Measurements from ENCODE around the gene KATNIP.

Gene KATNIP

DNA sequence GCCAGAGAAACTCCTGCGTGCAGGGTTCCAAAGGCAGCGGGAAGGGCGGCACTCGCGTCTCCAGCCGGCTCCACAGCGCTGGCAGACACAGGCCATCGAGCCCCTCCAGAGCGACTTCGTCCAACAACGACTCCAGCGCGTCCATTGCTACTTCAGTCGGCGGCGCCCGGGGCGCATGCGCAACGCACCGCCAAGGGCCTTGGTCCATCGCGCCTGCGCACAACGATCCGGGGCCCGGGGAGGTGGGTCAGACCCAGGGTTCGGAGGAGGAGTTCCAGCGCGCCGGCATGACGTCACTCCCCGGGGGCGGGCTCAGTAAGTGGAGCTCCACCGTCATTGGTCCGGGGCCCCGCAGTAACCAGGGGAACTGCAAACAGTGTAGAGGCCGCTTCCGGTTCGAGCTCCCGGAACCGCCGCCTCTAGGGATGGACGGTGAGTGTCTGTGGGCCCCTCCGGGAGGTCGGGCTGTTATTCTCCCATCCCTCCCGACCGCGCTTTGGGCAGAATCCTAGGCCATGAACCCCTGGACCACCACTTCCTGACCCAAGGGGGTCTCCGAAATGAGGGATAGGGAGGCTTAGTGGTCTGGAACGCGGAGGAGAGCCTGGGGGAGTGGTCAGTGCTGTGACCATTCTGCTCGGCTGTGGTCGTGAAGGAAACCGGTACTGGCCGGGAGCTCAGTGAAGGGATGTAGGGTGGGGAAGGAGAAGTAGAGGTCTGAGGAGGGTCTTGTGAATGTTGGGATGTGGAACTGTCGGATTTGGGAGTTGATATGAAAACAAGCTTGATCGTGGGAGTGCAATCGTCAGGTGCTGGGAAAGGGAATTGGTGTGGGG, at the start of gene KATNIP, which contains the start of gene GTF3C1:
Gene KATNIP (plus strand): TSS at position 399 of the 836 bp plus-strand sequence. CDS start 27 bp downstream, at position 426.
Gene GTF3C1 (minus strand): TSS at position 168 of the 836 bp plus-strand sequence. CDS start 23 bp downstream, at position 145.
- peak; percentile 98 for DNase-seq

DNA sequence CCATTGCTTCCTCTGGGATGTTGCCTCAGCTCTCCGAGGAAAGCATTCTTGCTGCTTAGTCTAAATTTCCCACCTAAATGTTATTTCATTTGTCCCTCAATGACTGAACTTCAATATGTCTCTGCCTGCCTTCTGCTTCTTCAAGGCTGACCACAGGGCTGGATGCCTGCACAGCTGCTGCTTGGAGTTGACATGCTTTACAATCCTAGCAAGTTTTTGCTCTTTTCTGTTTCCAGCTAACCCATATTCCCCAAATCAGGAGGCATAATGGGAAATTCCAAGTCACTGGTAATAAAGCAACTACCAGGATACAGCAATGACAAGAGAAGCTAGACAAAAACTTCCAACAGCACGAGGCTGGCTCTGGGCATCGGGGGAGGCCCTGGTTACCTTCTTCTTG, 49.1 kb upstream of the KATNIP start:
- DNase-seq: no peak

DNA sequence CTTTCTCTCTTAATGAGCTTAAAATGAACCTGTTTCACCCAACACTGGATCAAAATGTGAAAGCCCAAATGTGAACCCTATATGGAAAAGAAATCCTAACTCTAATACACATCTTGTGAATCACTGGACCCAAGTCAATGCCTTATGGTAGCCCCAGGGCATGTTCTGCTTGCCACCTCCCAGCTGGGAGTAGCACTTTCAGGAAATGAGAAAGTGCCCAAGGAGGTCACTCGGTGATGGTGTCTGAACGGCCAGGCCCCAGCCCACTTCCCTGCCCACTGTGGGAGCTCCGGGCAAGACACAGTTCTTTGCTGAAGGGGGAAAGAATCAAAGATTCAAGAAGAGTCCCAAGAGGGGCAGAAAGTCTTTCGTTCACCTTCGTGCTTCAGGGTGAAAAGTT, 46.3 kb upstream of the KATNIP start:
- no peak for DNase-seq

DNA sequence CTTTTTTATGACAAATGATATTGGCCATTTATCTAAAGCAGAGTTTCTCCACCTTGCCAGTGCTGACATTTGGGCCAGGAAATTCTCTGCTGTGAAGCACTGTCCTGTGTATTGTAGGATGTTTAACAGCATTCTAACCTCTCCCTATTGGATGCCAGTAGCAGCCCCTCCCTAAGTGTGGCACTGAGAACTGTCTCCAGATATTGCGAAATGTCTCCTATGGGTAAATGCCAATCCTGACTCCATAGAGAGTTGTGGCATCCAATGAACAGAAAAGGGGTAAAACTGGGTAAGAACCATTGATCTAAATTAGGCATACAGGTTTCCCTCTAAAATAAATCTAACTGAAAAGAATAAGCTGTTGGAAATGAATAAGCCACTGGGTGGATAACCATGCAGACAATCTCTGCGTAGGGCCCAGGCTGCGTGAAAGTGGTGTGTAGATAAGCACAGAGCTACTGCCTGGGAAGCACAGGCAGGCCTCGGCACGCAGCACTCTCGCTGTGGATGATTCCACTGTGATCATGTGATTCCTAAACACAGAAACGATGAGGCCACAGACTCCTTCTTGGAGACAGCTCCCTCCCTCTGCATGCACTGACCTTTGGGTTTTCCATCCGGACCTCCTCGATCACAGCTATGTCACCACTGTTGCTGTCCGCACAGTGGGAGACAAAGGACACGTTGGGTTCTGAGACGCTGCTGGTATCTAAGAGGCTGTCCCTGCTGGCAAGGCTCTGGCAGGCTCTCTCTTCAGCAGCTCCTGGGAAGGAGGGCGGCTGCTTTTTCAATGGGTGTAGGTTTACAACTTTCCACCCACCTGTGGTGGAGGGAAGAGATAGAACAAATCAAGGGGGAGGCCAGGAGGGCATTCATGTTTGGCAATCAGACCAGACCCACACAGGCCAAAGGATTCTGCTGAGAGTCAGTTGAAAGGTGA, 44.4 kb upstream of the KATNIP start:
- peak; percentile 59 for DNase-seq

DNA sequence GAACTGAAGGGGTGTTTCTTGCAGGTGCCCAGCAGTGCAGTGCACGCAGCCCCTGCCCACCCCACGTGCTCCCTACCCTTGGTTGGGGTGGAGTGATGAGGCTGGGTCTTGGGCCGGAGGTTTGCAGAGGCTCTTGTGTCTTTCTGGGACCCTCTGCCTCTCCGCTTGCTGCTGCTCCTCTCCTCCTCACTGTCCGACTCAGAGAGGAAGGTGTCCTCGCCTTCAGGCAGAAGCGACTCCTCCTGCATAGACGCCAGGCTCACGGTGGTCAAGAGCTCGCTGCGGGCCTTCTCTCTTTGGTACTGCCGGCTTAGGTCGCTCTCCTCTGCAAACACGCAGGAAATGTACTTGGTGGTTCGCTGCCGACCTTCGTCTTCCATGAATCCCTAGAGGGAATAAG, 43.2 kb upstream of the KATNIP start:
- no peak for DNase-seq

DNA sequence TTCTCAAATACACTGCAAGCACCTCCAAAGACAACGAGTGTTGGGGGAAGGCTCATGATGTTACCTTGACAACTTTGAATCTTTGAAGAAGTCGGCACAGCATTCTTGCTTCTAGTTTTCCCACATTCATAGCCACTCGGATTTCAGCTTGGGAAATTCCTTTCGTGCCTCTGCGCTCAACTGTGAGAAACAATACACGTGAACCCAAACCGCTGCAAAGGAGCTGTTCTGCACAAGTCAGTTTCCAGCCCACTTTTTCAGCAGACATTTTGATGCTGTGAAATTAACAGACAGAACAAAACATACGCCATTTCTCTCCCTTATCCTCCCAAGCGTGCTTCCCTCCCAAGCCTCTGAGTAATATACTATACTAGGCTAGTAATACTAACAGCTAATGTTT, 41.5 kb upstream of the KATNIP start:
- no peak for DNase-seq

DNA sequence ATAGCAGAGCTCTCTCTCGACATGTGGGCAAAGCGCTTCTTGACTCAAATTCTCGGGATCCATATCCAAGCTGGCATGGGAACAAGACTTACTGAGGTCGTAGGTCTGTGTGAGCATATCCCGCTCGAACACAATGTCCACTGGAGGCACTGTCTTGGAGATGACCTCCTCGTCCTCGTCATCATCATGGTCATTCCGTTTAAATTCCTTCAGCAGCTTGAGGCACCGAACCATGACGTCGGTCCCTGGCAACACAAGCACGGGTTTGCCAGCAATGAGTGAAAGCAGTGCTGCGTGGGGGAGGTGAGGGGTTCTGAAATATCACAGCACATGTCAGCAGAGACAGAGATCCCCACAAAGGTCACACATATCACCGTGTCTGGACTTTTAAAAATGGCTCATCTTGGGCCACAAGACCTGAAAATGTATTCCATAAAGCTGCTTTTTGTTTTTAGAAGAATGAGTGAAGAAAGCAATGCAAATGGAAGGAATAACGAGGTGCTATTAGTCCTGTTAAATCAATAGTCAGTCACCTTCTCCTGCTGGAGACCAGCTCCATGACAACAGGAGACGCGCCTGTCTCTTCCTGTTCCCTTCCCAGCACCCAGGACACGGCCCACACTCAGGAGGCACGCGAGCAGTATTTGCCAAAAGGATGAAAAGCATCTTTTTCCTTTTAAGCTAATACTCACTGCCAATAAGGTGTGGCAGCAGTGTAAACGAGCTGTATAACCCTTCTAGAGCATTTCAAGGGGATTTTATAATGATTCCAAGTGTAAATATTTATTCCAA, 38.1 kb upstream of the KATNIP start:
- DNase-seq: no peak

DNA sequence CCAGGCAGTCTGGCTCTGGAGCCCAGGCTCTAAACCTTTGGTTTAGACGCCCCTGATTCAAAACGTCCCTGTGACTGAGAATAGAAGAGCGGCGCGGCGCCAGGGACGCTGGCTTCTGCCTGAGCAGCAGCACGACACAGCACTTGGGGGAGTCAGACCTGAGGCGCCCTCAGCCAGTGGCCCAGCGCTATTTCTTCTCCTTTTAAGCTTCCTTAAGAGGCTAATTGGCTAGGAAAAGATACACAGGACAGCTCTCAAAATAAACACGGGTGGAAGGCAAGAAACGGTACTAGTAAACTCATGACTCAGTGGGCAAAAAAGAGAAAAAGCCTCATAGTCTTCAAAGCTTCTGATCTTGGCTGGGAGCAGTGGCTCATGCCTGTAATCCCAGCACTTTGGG, 35.1 kb upstream of the KATNIP start:
- no peak for DNase-seq

DNA sequence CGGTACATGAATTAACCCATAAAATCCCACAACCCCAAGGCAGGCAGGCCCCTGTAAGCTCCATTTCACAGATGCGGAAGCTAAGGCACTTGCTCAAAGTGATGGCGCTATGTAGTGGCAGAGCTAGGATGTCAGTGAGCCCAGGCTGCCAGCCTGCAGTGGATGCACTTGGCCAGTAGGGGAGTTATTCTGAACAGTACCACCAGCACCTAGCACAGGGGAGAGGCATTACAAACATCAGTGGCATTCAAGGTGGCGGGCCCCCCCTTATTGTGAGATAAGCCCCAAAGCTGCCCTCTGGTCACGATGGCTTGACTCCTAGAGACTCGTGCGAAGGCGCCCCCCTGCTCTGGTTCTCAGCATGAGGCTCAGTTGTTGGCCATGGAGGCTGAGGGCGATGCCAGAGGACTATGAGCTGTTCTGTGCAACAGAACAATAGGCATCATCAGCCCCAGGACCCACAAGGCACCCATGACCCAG, 34.0 kb upstream of the KATNIP start:
- peak; percentile 17 for DNase-seq

DNA sequence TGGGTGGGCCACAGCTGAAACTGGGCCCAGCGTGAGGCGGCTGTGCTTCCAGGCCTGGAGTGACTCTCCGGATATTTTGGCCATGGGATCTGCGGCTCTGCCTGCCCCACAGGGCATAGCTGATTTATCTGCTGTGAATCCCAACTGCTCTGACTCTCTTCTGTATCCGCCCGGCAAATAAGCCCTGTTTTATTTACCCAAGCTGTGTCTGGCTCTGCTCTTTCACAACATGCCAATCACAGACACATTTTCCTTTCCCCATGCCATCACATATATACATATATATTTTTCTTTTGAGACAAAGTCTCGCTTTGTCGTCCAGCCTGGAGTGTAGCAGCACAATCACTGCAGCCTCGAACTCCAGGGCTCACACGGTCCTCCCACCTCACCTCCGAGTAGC, 33.6 kb upstream of the KATNIP start:
- no peak for DNase-seq

DNA sequence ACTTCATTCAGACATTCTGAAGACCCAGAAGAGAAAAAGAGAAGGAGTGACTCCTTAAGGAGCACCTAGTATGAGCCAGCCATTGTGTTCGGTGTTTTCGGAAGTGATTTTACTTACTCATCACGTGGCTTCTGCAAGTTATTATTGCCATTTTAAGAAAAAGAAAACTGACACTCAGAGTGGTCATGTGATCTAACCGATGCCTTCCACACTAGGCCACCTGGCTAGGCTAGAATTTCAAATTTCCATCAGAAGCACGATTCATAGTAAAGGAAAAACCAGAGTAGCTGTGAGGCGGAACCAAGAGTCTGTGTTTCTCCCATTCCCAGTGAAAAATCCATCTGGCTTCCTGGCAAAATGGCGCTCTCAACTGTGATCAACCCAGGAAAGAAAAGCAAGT, 32.3 kb upstream of the KATNIP start:
- peak; percentile 94 for DNase-seq

DNA sequence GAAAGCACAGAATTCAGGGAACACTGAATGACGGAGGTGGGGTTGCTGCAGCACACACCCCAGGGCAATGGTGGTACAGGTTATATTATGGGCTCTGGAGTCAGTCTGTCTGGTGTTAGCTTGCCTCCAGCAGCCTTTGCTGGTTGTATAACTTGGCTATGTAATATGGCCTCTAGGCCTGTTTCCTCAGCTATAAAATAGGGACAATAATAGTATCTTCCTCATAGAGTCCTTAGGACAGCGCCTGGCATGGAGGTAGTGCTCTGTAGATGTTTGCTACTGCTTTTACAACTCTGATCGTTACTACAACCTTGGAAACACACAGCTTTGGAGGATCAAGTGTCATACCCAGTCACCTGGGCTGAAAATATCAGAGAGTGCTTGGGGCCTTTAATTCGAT, 31.7 kb upstream of the KATNIP start:
- peak; percentile 18 for DNase-seq

DNA sequence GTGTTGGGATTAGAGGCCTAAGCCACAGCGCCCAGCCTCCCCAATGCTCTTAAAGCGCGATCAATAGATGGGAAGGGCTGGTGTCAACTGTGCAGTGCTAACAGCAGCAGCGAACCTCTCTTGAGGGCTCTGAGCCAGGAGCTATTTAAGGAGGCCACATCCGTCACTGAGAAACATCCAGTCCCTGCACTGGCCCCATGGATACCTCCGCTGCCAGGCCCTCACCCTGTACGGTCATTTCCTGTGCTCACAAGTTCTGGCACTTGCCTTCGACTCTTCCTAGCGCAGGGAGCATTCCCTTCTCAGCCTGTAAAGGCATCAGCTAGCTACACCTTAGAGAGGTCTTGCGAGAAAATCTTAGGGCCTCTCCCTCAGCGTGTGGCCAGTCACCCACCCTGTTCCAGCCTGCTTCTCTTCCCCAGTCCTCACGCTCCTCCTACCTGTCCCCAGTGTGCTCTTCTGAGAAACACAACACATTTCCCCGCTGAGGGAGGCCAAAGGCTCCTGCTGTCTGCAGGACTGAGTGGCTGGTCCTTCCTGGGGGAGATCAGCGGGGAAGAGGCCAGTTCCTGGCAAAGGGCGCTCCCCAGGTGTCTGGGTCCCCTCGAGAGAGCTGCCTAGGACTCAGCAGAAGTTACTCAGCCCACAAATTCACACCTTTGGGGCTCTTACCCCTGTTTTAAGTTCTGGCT, 28.8 kb upstream of the KATNIP start:
- no peak for DNase-seq

DNA sequence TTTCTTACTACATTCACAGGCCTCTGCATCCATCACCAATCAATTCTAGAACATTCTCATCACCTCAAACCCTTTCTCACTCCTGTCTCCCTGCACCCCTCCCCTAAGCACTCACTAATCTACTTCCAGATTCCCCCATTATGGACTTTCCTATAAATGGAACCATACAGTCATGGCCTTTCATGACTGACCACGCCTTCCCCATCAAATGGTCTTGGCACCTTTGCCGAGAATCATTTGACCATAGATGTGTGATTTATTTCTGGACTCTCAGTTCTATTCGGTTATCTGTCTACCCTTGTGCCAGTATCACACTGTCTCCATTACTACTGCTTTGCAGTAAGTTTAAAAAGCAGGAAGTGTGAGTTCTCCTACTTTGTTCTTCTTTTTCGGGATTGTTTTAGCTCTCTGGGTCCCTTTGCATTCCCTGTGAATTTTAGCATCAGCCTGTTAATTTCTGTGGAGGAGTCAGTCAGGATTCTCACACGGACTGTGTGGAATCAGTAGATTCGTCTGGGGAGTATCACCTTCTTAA, 27.7 kb upstream of the KATNIP start:
- DNase-seq: no peak

DNA sequence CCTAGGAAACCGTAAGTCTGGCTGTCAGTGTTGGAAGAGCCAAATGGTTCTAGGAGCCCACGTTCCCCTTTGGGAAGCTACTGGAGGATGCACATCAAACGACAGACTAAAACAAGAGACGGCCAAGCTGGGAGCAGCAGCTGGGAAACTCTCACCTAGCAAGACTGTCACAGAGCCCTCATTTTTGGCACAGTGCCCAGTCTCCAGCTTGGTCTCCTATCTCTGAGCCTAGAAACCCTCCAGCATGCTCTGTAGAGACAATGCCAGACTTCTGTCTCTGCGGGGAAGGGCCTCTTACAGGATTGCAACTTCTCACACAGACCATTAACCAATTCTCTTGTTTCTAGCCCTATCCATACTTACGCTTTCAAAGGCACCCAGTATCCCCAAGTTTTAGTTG, 23.8 kb upstream of the KATNIP start:
- DNase-seq: peak; percentile 97

DNA sequence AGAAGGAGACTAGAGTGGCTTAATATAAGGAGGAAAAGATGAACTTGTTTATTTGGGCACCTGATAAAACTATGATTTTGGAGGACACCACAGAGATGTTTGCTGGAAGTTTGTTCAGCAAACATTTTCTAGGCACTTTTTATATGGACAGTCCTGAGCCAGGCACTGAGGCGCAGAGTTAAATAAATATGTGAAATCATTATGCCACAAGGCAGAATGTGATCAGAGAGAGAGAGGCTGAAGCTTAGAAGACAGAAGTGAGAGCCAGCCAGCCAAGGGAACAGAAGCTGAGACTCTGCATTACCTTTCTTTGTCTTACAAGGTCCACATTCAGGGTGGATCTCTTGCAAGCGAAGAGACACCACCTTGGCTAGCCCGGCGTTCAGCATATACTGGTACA, 21.6 kb upstream of the KATNIP start:
- DNase-seq: no peak

DNA sequence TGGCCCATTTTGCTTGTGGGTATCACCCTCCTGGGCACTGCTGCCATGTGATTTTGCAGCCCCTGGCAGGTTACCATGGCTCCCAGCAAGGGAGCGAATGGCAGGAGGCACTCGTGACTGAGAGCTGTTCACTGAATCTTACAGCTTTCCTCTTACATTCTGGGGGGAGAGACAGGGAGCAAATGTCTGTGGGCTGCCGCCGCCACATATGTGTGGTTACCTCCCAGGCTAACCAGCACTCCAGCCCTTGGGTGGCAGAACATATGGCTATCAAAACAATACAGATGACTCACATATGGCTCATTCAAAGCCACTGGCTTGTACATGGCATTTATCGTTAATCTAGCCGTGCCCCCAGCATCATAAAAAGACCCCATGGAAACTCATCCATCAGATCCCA, 20.0 kb upstream of the KATNIP start:
- DNase-seq: peak; percentile 97

DNA sequence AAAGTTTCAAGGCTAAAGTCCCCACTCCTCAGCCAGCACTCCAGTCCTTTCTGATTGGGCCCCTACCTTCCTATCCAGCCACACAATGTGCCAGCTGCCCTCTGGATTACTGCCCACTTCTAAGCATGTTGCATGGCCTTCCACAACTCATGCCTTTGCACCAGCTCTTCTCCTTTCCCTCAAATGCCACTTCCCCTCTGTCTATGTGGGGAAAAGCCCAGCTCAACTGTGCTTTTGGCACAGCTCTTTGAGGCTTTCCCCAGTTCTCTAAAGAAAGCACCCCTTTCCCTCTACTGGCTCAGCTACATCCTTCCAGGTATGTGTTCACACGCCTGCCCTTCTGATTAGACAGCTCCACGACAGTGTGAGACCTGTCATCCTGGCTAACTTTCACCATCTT, 18.8 kb upstream of the KATNIP start:
- no peak for DNase-seq

DNA sequence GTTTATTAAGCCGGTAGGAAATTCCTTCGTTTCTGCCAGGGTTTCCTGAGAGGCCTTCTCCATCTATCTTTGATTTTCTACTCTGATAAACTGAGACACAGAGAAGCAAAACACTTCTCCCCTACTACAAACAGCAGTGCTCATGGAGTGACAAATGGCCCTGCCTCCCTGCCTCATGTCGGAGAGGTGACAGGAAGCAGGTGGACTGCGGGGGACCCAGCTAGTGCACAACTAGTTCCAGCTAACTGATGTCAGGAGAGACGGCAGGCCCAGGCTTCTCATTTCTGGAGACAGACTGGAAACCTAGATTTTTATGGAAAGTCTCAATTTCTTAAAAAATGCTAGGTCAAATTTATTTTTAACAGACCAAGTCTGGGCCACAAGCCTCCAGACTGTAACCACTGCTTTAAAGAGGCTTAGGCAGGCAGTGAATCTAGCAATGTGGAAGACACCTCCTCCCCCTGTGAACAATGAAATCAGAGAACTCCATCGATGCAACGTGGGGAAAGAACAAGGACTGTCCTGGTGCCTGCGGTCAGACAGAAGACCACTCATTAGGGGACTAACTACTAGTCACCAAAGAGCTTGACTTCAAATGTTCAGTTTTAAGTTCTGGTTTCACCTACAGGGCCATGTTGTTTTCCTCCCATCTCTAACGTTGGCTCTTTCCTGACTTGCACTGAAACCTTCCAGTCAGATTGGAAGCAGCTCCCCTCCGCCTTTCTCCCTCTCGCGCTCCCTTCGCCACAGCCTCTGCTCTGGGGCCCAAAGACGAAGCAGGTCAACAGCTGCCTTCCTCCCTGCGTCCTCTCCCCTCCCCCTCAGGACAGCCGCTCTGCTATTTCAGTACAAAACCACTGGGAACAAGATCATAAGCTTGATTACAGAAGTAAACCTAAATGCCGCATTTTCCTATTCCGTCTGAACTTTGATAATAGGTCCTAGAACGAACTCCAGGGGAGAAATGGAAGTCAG, 17.8 kb upstream of the KATNIP start:
- no peak for DNase-seq

DNA sequence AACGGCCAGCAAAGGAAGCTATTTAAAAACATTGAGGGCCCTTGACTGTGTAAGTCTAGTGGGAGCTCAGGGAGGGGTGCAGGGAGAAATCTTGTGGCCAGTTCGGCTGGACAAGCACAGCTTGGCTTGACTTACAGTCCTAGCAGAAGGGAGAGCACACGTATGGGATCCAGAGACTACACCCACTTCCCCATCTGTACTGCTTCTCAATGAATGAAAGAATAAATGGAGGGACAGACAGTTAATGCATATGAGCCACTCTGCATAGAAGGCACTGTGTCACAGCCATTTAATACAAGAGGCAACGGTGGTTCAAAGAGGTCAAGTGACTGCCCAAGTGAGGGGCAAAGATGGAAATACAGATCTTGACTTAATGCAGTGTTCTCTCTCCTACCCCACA, 15.7 kb upstream of the KATNIP start:
- no peak for DNase-seq

DNA sequence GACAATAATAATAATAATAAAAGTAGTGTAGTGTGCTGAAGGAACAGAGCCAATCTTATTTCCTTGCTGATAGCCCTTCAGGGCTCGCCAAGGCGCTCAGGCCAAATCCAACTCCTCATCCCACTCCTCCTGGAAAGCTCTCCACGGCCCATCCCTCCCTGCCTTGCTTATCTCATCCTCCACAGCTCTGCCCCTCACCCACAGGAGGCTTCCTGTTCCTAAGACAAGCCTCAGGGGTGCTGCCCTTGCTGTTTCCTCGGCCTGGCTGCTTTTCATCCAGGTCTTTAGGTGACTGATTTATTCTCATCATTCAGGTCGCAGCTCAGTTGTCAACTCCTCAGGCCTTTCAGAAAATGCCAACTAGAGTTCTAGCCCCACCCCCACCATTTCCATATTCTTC, 11.4 kb upstream of the KATNIP start:
- DNase-seq: no peak

Measured in NCI-H2171 treated with DMSO at 0.1 percent for 48 hours (cell line).